Measurements from ENCODE around the gene COLGALT1. TPM values are rescaled to one million over a fixed set of nuclear protein-coding genes. Genes with fewer than 3 reads are reported as not detected.

COLGALT1 gene
- total RNA-seq, 3 donors from 2014 or later (not counting 1 experiment from before 2014, with no cell fraction given), result 39.0 to 55.4 (median 43.7) TPM

DNA sequence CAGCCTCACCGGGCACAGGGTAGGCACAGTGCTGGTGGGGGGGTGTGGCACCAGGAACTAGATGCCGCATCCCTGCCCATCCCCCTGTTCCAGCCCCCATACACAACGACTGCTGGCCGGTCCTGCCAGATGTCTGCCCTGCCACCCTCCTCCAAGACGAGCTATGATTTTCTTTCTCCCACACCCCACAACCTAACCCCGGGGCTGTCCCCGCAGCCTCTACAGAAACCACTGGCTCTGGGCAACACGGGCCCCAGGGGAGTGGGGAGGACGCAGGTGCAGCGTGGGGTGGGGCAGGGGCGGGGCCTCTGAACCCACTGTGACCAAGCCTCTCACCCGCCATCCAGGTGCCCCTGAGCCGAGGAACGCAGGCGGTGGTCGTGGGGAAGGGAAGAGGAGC lies 28.5 kb upstream of the COLGALT1 start:
- Histone ChIP-seq H3K4me1 (ENCODE audit: control insufficient read depth, insufficient read depth, low read length) (peaks cover 67% of the 10 kb centered on the region), H3K27me3 (ENCODE audit: control insufficient read depth, insufficient read depth, low read length) (no peaks in the 10 kb centered on the region), H3K4me3 (ENCODE audit: low read length) (peak overlapping the region; percentile 45), H3K36me3 (ENCODE audit: control insufficient read depth, insufficient read depth, low read length) (no peaks in the 10 kb centered on the region), H3K27ac (ENCODE audit: low read length) (peak overlapping the region; percentile 45), H3K9me3 (ENCODE audit: control insufficient read depth, insufficient read depth, low read length) (peaks cover 9% of the 10 kb centered on the region)
- TF ChIP-seq, protein P1, sequence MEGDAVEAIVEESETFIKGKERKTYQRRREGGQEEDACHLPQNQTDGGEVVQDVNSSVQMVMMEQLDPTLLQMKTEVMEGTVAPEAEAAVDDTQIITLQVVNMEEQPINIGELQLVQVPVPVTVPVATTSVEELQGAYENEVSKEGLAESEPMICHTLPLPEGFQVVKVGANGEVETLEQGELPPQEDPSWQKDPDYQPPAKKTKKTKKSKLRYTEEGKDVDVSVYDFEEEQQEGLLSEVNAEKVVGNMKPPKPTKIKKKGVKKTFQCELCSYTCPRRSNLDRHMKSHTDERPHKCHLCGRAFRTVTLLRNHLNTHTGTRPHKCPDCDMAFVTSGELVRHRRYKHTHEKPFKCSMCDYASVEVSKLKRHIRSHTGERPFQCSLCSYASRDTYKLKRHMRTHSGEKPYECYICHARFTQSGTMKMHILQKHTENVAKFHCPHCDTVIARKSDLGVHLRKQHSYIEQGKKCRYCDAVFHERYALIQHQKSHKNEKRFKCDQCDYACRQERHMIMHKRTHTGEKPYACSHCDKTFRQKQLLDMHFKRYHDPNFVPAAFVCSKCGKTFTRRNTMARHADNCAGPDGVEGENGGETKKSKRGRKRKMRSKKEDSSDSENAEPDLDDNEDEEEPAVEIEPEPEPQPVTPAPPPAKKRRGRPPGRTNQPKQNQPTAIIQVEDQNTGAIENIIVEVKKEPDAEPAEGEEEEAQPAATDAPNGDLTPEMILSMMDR (IDR thresholded peaks at IDR 0.05), result no peak
- Mint-ChIP-seq H3K4me3 (no peak overlapping the region), H3K9me3 (peaks cover 0 to 2% of the 10 kb centered on the region in 2 donors), H3K27ac (no peak overlapping the region), H3K4me1 (peaks cover 34 to 35% of the 10 kb centered on the region in 2 donors), H3K27me3 (ENCODE audit: low read depth in 2 of 2) (no peaks in the 10 kb centered on the region), H3K36me3 (no peaks in the 10 kb centered on the region)
- 24% methylated on average over 14 of the region's 16 CpGs for WGBS (ENCODE audit: insufficient coverage)
- no peak for ATAC-seq
- intact Hi-C loops (cut with micrococcal nuclease), result no loop called here
- no peak for DNase-seq

- DNase-seq, result no peak
These were observed 28.1 kb upstream of the COLGALT1 start for GRCh38 chr19:17527326-17527725.

GRCh38 chr19:17528610-17529009 lies 26.8 kb upstream of the COLGALT1 start:
- no peak overlapping the region for H3K27ac Mint-ChIP-seq
- no peak for ATAC-seq
- peak overlapping the region; percentile 45 for H3K4me3 ChIP-seq (ENCODE audit: low read length)

More at GRCh38 chr19:17527326-17527725, 28.1 kb upstream of the COLGALT1 start:
- Histone ChIP-seq H3K27ac (ENCODE audit: low read length) (no peak overlapping the region), H3K4me3 (ENCODE audit: low read length) (peak overlapping the region; percentile 45), H3K27me3 (ENCODE audit: control insufficient read depth, insufficient read depth, low read length) (no peaks in the 10 kb centered on the region), H3K4me1 (ENCODE audit: control insufficient read depth, insufficient read depth, low read length) (peaks cover 64% of the 10 kb centered on the region), H3K9me3 (ENCODE audit: control insufficient read depth, insufficient read depth, low read length) (peaks cover 9% of the 10 kb centered on the region), H3K36me3 (ENCODE audit: control insufficient read depth, insufficient read depth, low read length) (no peaks in the 10 kb centered on the region)
- TF ChIP-seq, protein P1 (IDR thresholded peaks at IDR 0.05), result no peak
- Mint-ChIP-seq H3K36me3 (no peaks in the 10 kb centered on the region), H3K4me3 (no peak overlapping the region), H3K27ac (no peak overlapping the region), H3K27me3 (ENCODE audit: low read depth in 2 of 2) (no peaks in the 10 kb centered on the region), H3K9me3 (peaks cover 0 to 2% of the 10 kb centered on the region in 2 donors), H3K4me1 (peaks cover 33 to 34% of the 10 kb centered on the region in 2 donors)
- WGBS (ENCODE audit: insufficient coverage), result 45% methylated on average over 10 of the region's 10 CpGs
- ATAC-seq, result no peak
- intact Hi-C loops (cut with micrococcal nuclease), result no loop called here

More at GRCh38 chr19:17528610-17529009, 26.8 kb upstream of the COLGALT1 start:
- Mint-ChIP-seq H3K36me3 (no peaks in the 10 kb centered on the region), H3K4me1 (peaks cover 20 to 21% of the 10 kb centered on the region in 2 donors), H3K27me3 (ENCODE audit: low read depth in 2 of 2) (no peaks in the 10 kb centered on the region), H3K9me3 (peaks cover 0 to 2% of the 10 kb centered on the region in 2 donors), H3K4me3 (no peak overlapping the region)
- Histone ChIP-seq H3K9me3 (ENCODE audit: control insufficient read depth, insufficient read depth, low read length) (peaks cover 9% of the 10 kb centered on the region), H3K27ac (ENCODE audit: low read length) (peak overlapping the region; percentile 2), H3K4me1 (ENCODE audit: control insufficient read depth, insufficient read depth, low read length) (peaks cover 51% of the 10 kb centered on the region), H3K36me3 (ENCODE audit: control insufficient read depth, insufficient read depth, low read length) (no peaks in the 10 kb centered on the region), H3K27me3 (ENCODE audit: control insufficient read depth, insufficient read depth, low read length) (no peaks in the 10 kb centered on the region)
- intact Hi-C loops (cut with micrococcal nuclease), result no loop called here
- no peak for DNase-seq
- WGBS (ENCODE audit: insufficient coverage), result 90% methylated on average over 3 of the region's 3 CpGs
- TF ChIP-seq, protein P1 (IDR thresholded peaks at IDR 0.05), result no peak
